ENCODE results near the gene SPSB1.

Gene SPSB1

DNA sequence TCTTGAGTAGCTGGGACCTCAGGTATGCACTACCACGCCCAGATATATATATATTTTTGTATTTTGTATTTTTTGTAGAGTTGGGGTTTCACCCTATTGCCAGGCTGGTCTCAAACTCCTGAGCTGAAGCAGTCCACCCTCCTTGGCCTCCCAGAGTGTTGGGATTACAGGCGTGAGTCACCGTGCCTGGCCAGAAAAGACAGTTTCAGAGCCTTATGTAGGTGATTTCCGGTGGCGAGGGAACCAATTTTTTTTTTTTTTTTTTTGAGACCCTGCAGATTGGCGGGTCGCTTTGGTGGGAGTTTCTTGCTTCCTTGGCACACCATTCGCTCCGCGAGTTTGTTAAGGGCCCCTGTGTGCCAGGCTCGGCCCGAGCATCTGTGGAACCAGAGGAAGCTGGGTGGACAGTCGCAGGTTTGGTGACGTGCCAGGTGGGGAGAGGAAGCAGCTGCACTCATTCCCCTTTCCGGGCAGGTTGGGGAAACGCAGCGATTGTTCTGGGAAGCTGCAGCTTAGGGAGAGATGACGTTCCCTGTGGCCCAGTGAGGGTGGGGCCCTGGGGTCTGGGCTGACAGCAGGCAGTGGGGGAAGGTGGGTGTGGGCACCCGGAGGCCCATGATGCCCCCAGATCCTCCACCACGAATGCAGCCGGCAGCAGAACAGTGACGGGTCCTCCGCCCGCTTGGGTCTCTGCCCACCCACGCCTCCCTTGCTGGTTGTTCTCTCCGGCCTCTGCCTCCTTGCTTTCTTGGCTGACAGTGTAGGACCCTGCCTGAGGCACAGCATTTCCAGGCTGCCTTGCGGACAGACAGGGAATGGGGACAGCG is 25.1 kb downstream of the SPSB1 start:
- no peak overlapping the region for H3K27ac Mint-ChIP-seq
- peaks cover 3% of the 10 kb centered on the region for H3K27me3 Mint-ChIP-seq
- CTCF ChIA-PET: no interaction called here
- peaks cover 40% of the 10 kb centered on the region for H3K4me1 Mint-ChIP-seq
- H3K36me3 Mint-ChIP-seq: no peaks in the 10 kb centered on the region
- peak overlapping the region; percentile 23 for H3K4me3 Mint-ChIP-seq
- H3K9me3 Mint-ChIP-seq: no peaks in the 10 kb centered on the region
- DNase-seq: no peak

DNA sequence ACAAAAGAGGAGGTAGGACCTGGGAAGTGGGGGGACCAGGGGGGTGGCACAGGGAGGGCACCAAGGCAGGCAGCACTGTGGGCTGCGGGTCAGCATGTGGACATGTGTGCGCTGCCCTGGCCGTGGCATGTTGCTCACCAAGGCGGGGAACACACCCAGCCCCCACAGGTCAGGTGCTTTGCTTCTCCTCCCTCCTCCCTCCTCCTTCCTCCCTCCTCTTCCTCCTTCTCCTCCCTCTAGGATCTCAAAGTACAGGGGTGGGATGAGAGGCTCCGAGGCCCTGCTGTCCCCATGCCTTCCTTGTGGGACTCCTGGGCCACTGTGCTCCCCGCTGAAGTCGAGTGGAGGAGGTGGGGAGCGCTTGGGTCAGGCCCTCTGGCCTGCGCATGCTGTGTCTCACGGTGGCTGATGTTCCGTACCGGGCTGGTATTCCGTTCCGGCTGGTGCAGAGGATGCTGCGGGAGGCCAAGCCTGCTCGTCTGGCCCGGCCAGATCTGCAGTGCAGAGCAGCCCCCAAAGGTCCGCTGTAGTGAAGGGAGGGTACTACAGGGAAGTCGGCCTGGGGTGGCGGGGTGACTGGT is 26.6 kb downstream of the SPSB1 start:
- CTCF ChIA-PET: interaction anchor here (1.1 kb wide), 1 partner anchor 9 kb away, joined by 4 read pairs; no protein-coding TSS in a partner anchor
- no peaks in the 10 kb centered on the region for H3K9me3 Mint-ChIP-seq
- H3K27ac Mint-ChIP-seq: no peak overlapping the region
- H3K36me3 Mint-ChIP-seq: no peaks in the 10 kb centered on the region
- no peak overlapping the region for H3K4me3 Mint-ChIP-seq
- H3K27me3 Mint-ChIP-seq: no peaks in the 10 kb centered on the region
- H3K4me1 Mint-ChIP-seq: peaks cover 38% of the 10 kb centered on the region
- no peak for DNase-seq

DNA sequence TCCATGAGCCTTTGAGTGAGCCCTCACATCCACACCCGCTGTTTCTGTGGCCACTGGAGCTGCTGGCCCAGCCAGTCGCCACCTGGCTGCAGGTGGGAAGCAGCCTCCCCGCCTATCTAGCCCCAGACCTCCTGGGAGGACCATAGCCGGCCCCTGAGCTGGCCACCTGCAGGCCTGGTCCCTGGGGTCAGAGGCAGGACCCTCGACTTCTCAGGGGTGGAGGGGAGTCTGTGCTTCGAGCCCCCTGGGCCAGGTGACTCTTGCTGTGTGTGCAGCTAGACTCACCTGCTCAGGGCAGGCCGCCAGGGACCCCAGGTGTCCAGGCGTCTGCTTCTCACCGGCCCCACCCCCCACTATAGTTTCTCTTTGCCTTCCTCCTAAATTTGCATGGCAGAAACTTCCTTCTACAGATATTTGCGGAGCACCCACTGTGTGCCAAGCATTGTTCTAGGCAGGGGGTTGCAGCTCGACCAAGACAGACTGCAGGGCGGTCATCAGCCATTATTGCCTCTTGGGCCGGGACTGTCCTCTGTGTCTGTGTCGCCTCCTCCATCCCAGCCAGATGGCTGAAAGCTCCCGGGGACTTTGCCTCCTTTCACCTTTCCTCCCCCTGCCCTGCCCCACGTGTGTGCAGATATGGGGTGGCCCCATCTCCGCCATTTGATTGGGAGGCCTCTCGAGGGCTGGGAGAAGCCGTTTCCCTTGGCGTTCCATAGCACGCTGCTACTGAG is 27.3 kb downstream of the SPSB1 start:
- CTCF ChIA-PET: interaction anchor here (1.1 kb wide), 1 partner anchor 10 kb away, joined by 4 read pairs; no protein-coding TSS in a partner anchor
- DNase-seq: no peak
- no peak overlapping the region for H3K4me3 Mint-ChIP-seq
- no peak overlapping the region for H3K27ac Mint-ChIP-seq
- H3K4me1 Mint-ChIP-seq: peaks cover 32% of the 10 kb centered on the region
- no peaks in the 10 kb centered on the region for H3K9me3 Mint-ChIP-seq
- no peaks in the 10 kb centered on the region for H3K36me3 Mint-ChIP-seq
- H3K27me3 Mint-ChIP-seq: no peaks in the 10 kb centered on the region

DNA sequence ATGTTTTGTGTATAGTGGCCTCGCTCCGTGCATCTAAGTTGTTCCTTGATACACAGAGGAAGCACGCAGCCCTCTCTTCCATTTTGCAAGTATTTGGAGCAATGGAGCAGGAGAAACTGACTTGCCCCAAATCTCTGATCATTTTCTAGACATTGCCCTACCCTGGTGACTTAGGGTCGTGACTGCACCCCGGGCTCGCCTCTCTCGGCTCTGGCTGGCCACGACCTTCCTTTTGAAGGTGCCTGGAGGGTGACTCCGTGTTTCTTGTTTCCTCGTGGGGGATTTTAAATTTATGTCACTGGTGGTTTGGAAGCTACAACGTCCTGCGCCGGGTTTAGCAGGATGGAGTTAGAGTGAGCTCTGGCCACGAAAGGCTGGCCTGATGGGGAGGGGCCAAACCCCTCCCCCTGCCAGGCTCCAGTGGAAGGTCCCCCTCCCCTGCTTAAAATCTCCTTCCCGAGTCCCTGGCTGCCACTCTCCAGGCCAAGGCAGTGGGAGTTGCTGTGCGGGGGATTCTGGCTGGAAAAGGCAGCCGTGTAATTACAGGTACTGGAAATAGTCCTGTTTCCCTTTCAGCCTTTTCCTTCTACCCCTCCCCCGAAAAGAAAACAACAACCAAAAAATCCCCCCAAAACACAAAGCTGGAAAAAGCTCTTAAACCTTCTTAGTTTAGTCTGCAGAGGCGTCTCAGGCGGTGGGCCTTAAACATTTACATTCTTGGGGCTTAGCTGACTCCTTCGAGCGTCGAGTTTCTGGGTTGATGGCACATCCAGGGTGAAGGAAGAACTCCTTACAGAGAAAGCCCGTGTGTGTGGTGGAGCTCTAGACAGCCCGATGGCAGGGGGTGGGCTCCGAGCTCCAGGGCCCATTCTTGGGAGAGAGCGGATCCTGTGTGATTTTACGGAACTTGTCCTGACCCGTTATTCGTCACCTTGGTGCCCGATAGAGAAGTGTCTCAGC is 28.1 kb downstream of the SPSB1 start:
- Mint-ChIP-seq H3K9me3 (no peaks in the 10 kb centered on the region), H3K4me1 (peaks cover 23% of the 10 kb centered on the region), H3K27ac (no peak overlapping the region), H3K27me3 (no peaks in the 10 kb centered on the region), H3K4me3 (no peak overlapping the region), H3K36me3 (no peaks in the 10 kb centered on the region)
- DNase-seq: no peak
- CTCF ChIA-PET: interaction anchor here (0.6 to 1.1 kb wide), 2 partner anchors 11 to 170 kb away, joined by 3 to 4 read pairs; no protein-coding TSS in a partner anchor

DNA sequence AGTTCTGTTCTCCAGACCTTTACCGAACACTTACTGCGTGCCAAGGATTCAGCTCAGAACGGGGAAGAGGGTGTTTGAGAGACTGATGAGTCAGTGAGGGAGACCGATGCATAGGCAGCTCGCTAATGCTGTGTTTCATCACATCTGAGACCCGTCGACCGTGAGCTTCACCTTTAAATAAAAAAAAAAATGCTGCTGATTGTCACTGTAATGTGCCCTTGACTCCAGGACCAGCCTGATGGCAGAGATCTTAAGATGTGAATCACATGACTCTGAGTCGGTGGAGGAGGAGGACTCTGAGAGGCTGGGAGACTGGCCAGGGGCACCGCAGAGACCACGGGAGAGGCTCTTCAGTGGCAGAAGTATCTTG is 28.8 kb downstream of the SPSB1 start:
- CTCF ChIA-PET: interaction anchor here (0.6 kb wide), 1 partner anchor 169 kb away, joined by 3 read pairs; no protein-coding TSS in a partner anchor
- Mint-ChIP-seq H3K4me3 (no peak overlapping the region), H3K27ac (no peak overlapping the region), H3K27me3 (no peaks in the 10 kb centered on the region), H3K4me1 (peaks cover 17% of the 10 kb centered on the region), H3K36me3 (no peaks in the 10 kb centered on the region), H3K9me3 (no peaks in the 10 kb centered on the region)
- DNase-seq: no peak

DNA sequence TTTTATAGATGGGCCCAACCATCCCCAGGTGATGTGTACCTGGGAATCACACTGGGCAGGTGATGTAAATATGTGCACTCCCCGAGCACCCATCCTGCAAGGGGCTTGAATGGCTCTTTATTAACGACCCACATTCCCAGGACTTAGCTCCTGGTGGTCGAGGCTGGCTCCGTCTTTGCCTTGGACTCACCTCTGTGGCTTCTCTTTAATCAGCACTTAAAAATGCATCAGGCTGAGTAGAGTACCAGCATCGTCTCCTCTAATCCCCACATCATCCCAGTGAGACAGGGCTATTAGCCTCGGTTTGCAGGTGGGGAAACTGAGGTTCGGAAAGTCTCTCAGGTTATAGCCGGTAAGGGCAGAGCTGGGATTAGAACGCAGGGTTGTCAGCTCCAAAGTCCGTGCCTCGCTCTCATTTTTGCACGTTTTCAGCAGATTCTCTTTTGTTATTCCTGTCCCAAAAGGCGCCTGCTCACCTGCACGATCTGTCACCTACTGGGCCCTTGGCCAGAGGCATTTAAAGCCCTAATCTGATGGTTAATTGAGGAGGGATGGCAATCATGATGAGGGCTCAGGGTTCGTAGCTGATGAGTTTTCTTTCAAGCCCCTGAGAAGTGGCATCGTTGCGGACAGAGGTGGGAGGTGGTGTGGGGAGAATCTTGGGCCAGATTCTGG is 29.4 kb downstream of the SPSB1 start:
- H3K9me3 Mint-ChIP-seq: no peaks in the 10 kb centered on the region
- no peak overlapping the region for H3K27ac Mint-ChIP-seq
- CTCF ChIA-PET: no interaction called here
- DNase-seq: no peak
- peaks cover 13% of the 10 kb centered on the region for H3K4me1 Mint-ChIP-seq
- H3K4me3 Mint-ChIP-seq: no peak overlapping the region
- H3K36me3 Mint-ChIP-seq: no peaks in the 10 kb centered on the region
- H3K27me3 Mint-ChIP-seq: no peaks in the 10 kb centered on the region

DNA sequence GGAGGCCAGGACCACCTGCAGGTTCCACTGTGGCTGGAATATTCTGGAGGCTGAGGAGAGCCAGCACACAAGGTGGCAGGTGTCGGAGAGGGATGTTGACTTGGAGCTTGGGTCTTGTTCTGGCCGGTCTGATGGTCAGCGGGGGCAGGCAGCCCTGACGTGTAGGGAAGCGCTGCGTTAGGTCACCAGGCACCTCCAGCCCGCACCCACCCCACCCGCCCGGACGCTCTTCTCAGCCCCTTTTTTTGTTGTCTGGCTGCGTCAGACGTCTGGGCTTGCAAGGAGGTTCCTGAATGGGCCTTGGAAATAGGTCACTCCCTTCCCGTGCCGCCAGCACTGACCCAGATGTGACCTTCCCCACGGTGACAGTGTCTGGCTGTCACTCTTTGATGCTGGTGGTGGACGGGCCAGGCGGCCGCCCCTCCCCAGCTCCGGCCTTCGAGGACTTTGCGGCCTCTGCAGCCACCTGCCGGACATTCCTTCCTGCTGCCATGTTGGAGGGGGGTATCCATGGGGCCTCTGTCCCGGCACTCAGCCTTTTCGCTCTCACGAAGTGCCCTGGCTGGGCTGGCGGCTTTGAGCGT is 30.1 kb downstream of the SPSB1 start:
- H3K27me3 Mint-ChIP-seq: no peaks in the 10 kb centered on the region
- DNase-seq: no peak
- no peak overlapping the region for H3K27ac Mint-ChIP-seq
- peaks cover 7% of the 10 kb centered on the region for H3K4me1 Mint-ChIP-seq
- no peaks in the 10 kb centered on the region for H3K9me3 Mint-ChIP-seq
- no peak overlapping the region for H3K4me3 Mint-ChIP-seq
- CTCF ChIA-PET: no interaction called here
- H3K36me3 Mint-ChIP-seq: no peaks in the 10 kb centered on the region

DNA sequence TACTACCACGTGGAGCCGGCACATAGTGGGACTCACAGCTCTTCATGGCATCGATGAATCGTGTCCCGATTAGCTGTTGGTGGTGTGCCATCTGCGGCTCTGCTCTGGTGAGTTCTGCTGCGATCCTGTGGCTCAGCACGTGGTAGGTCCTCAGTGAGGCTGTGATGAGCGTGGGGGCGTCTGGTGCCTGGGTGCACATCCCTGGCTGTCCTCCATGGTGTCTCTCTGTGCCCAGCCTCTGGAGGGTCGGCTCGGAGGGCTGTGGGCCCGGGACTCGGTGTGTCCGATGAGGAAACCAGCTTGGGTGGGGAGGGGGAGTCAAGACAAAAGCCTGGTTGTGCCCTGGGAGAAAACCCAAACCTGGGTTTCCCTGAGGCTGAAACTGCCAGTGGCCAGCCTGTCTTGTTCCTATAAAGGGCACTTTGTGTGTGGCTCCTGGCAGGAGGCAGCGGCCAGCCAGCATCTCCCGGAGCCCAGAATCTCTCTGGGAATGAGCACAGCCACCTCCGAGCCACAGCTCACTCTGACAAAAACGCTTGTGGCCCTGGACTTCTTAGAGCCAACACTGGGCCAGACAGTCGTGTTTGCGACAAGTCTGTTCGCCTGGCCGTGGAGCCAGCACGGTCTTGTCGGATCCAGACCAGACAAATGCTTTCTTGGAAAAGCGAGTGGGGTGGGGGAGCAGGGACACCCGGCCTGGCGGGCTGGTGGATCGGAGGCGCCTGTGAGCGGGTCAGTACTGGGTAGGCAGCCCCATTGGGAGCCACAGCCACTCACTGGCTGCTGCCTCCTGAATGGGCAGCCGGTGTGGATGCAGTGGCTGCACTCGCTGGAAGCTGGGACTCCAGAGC is 31.8 kb downstream of the SPSB1 start:
- Mint-ChIP-seq H3K36me3 (no peaks in the 10 kb centered on the region), H3K27me3 (no peaks in the 10 kb centered on the region), H3K27ac (no peak overlapping the region), H3K9me3 (no peaks in the 10 kb centered on the region), H3K4me3 (no peak overlapping the region), H3K4me1 (no peaks in the 10 kb centered on the region)
- CTCF ChIA-PET: no interaction called here
- no peak for DNase-seq

DNA sequence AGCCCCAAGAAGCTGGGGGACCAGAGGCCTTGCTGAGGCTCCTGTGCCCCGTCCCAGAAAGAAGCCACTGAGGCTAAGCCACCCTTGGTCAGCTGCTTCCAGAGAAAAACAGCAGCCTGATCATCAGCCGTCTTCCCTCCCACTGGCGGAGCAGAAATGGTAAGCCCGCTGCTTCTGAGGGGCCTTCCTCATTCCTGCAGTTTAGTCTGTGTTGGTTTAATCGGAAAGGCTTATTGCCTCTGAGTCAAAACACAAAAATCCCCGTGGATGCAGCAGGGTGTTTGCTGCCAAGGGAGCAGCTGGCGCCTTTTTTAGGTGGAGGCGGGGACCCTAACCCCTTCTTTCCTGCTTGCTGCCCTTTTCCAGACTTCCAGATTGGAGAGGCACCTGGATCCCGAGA is 33.9 kb downstream of the SPSB1 start:
- CTCF ChIA-PET: interaction anchor here (1.7 kb wide), 1 partner anchor 38 kb away, joined by 4 read pairs; no protein-coding TSS in a partner anchor
- Mint-ChIP-seq H3K4me1 (no peaks in the 10 kb centered on the region), H3K4me3 (no peak overlapping the region), H3K27ac (no peak overlapping the region), H3K36me3 (no peaks in the 10 kb centered on the region), H3K9me3 (no peaks in the 10 kb centered on the region), H3K27me3 (no peaks in the 10 kb centered on the region)
- no peak for DNase-seq

DNA sequence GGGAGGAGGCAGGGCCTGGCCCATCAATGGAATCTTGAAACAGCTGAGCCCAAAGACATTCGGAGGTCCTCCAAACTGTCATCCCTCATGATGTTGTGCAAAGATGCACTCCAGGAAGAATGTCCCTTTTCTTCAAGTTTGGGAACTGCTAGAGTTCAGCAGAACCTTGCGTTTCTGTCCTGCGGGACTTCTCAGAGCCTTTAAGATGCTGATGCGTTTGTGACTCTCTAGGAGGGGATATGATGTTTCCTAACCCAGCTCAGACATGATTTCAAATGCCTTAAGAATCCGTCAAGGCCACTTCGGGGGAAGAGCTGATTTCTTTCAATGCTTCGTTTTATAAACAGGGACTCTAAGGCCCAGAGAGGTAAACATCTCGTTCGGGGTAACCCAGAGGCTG is 35.5 kb downstream of the SPSB1 start:
- peaks cover 7% of the 10 kb centered on the region for H3K4me1 Mint-ChIP-seq
- no peak overlapping the region for H3K4me3 Mint-ChIP-seq
- no peak for DNase-seq
- CTCF ChIA-PET: no interaction called here
- no peaks in the 10 kb centered on the region for H3K36me3 Mint-ChIP-seq
- no peaks in the 10 kb centered on the region for H3K27me3 Mint-ChIP-seq
- H3K27ac Mint-ChIP-seq: no peak overlapping the region
- no peaks in the 10 kb centered on the region for H3K9me3 Mint-ChIP-seq

DNA sequence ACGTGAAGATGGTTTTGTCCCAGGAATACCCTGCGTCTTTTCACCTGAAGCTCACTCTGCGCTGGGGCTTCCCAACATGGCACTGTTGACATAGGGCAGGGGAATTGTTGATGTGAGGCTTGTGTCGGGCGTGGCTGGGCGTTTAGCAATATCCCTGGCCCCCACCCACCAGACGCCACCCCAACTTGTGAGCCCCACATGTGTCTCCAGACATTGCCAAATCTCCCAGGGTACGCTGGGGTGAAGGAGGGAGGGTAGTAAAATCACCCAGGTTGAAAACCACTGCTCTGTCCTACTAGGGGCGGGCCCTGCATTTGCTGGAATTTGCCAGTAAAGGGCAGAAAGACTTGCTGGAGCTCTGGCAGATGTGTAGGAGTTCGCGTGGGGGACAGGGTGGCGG is 36.0 kb downstream of the SPSB1 start:
- CTCF ChIA-PET: no interaction called here
- Mint-ChIP-seq H3K27me3 (no peaks in the 10 kb centered on the region), H3K27ac (no peak overlapping the region), H3K9me3 (no peaks in the 10 kb centered on the region), H3K4me1 (peaks cover 7% of the 10 kb centered on the region), H3K36me3 (no peaks in the 10 kb centered on the region), H3K4me3 (no peak overlapping the region)
- DNase-seq: no peak

DNA sequence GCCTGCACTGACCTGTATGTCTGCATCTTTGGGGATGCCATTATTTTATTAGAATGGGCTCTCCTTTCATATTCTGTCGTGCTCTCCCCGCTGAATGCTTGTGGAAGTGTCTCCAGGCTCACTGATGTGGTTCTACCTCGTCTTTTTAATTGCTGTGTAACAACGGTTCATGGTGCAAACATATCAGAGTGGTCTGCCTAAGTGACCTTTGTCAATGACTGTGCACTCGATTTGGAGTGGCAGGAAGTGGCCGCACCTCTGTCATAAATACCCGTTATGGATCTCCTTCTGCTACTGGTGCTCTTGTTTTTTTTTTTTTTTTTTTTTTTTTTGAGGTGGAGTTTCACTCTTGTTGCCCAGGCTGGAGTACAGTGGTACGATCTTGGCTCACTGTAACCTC is 38.3 kb downstream of the SPSB1 start:
- CTCF ChIA-PET: interaction anchor here (1.5 kb wide), 1 partner anchor 124 kb away, joined by 3 read pairs; no protein-coding TSS in a partner anchor
- no peak for DNase-seq
- H3K4me3 Mint-ChIP-seq: no peak overlapping the region
- H3K36me3 Mint-ChIP-seq: no peaks in the 10 kb centered on the region
- H3K27ac Mint-ChIP-seq: no peak overlapping the region
- peaks cover 7% of the 10 kb centered on the region for H3K4me1 Mint-ChIP-seq
- no peaks in the 10 kb centered on the region for H3K27me3 Mint-ChIP-seq
- no peaks in the 10 kb centered on the region for H3K9me3 Mint-ChIP-seq

Measured in activated naive CD4-positive, alpha-beta T cell treated with anti-CD3 and anti-CD28 coated beads, Interleukin-2, amount 10 ng/mL, durations not matched to agents 7 days and 5 days (primary cell).